Measurements from ENCODE around the gene PSMD13.
A peak's percentile ranks its signal among the peaks of the same experiment; 100 is the strongest.

Gene PSMD13

DNA sequence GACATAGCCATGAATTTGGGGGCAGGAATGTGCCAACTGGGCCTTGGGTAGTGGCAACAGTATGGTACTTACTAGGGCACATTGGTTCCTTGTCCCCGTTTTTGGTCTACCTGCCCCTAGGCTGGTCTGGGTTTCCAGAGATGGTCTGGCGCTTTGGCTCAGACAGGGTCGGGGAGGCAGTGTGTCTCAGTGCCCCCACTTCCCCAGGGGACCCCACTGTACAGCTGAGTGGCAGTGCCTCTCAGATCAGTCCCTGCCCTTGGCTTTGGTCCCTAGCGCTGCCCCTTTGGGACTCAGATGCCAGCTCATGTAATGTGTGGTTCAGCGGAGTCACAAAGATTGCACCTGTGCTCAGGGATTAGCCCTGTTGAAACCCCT, 26.0 kb upstream of the PSMD13 start:
- H3K36me3 ChIP-seq (replicated peaks) = peaks cover 62% of the 10 kb centered on the region
- in situ Hi-C loops (cut with HindIII; ENCODE audit: low pct_ligation_motif_present, low sequenced_read_pairs) = no loop called here
- TF ChIP-seq, protein P1, sequence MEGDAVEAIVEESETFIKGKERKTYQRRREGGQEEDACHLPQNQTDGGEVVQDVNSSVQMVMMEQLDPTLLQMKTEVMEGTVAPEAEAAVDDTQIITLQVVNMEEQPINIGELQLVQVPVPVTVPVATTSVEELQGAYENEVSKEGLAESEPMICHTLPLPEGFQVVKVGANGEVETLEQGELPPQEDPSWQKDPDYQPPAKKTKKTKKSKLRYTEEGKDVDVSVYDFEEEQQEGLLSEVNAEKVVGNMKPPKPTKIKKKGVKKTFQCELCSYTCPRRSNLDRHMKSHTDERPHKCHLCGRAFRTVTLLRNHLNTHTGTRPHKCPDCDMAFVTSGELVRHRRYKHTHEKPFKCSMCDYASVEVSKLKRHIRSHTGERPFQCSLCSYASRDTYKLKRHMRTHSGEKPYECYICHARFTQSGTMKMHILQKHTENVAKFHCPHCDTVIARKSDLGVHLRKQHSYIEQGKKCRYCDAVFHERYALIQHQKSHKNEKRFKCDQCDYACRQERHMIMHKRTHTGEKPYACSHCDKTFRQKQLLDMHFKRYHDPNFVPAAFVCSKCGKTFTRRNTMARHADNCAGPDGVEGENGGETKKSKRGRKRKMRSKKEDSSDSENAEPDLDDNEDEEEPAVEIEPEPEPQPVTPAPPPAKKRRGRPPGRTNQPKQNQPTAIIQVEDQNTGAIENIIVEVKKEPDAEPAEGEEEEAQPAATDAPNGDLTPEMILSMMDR (IDR thresholded peaks at IDR 0.05; ENCODE audit: low read depth, low read length, missing control alignments) = no peak
- no peak overlapping the region for H3K4me3 ChIP-seq (ENCODE audit: low read depth, low read length)
- no peaks in the 10 kb centered on the region for H3K27me3 ChIP-seq (replicated peaks)
- peak overlapping the region; percentile 97 for H3K27ac ChIP-seq
- no peak for DNase-seq

DNA sequence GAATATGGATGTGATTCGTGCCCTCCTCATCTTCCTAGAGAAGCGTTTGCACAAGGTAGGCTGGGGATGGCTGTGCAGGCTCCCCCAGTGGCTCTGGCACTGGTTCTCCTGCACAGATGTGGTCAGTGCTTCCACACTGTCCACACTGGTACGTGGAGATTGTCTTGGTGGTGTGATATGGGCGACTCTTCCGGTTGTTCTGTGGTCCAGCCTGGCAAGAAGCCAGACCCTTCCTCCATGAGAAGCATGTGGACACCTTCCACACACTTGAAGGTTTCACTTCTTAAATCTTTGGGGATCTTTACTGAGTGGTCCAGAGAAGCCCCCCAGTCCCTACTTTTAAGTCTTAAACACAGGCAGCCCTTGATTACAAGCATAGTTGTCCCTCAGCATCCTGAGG, 25.5 kb upstream of the PSMD13 start:
- in situ Hi-C loops (cut with HindIII; ENCODE audit: low pct_ligation_motif_present, low sequenced_read_pairs) = no loop called here
- peaks cover 62% of the 10 kb centered on the region for H3K36me3 ChIP-seq (replicated peaks)
- no peak overlapping the region for H3K27ac ChIP-seq
- no peak overlapping the region for H3K4me3 ChIP-seq (ENCODE audit: low read depth, low read length)
- H3K27me3 ChIP-seq (replicated peaks) = no peaks in the 10 kb centered on the region
- TF ChIP-seq, protein P1 (IDR thresholded peaks at IDR 0.05; ENCODE audit: low read depth, low read length, missing control alignments) = no peak
- no peak for DNase-seq

DNA sequence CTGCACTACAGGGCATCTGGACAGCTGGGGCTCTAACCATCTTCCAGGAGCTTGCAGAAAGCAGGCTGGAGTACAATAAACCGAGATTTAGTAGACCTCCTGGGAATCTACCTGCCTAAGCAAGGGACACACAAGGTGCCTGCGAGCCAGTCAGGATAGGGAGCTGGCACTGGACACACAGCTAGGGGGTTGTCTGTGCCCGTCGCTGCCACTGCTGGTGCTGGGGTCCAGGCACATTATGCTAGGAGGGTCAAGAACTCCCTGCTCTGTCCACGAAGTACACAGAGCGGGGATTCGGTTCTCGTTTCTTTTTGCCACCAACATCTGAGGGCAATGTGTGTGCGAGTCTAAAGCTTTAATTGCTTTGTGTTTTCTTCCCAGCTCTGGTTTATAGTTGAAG, 25.0 kb upstream of the PSMD13 start:
- Histone ChIP-seq H3K4me3 (ENCODE audit: low read depth, low read length) (no peak overlapping the region), H3K27ac (no peak overlapping the region), H3K27me3 (replicated peaks) (no peaks in the 10 kb centered on the region), H3K36me3 (replicated peaks) (peaks cover 62% of the 10 kb centered on the region)
- TF ChIP-seq, protein P1 (IDR thresholded peaks at IDR 0.05; ENCODE audit: low read depth, low read length, missing control alignments) = no peak
- no peak for DNase-seq
- in situ Hi-C loops (cut with HindIII; ENCODE audit: low pct_ligation_motif_present, low sequenced_read_pairs) = no loop called here

DNA sequence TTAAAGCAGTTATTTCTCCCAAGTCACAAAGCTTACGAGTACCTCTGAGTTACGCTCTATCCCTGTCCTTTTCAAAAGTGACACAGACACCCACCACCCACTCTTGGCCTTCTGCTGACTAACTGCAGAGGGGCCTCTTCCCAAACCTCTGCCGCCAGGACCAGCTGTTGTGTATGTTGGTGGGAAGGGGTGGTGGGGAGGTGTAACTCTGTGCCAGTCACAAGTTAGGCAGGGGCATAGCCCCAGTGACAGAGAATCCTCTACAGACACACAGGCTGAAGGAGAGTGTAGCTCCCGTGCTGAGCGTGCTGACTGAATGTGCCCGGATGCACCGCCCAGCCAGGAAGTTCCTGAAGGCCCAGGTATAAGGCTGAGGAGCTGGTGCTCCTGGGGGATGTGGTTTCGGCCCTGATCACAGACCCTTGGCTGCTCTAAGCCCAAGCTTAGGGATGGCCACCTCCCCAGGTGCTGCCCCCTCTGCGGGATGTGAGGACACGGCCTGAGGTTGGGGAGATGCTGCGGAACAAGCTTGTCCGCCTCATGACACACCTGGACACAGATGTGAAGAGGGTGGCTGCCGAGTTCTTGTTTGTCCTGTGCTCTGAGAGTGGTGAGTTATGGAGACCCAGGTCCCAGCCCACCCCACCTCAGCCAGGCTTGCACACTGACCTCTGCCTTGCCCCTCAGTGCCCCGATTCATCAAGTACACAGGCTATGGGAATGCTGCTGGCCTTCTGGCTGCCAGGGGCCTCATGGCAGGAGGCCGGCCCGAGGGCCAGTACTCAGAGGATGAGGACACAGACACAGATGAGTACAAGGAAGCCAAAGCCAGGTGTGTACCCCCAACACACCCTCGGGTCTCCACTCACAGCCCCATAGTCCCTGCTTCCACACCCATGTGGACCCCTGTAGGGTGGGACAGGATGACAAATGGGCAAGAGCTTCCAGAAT, 24.4 kb upstream of the PSMD13 start:
- Histone ChIP-seq H3K27me3 (replicated peaks) (no peaks in the 10 kb centered on the region), H3K4me3 (ENCODE audit: low read depth, low read length) (no peak overlapping the region), H3K27ac (no peak overlapping the region), H3K36me3 (replicated peaks) (peaks cover 62% of the 10 kb centered on the region)
- in situ Hi-C loops (cut with HindIII; ENCODE audit: low pct_ligation_motif_present, low sequenced_read_pairs) = no loop called here
- TF ChIP-seq, protein P1 (IDR thresholded peaks at IDR 0.05; ENCODE audit: low read depth, low read length, missing control alignments) = no peak
- no peak for DNase-seq

DNA sequence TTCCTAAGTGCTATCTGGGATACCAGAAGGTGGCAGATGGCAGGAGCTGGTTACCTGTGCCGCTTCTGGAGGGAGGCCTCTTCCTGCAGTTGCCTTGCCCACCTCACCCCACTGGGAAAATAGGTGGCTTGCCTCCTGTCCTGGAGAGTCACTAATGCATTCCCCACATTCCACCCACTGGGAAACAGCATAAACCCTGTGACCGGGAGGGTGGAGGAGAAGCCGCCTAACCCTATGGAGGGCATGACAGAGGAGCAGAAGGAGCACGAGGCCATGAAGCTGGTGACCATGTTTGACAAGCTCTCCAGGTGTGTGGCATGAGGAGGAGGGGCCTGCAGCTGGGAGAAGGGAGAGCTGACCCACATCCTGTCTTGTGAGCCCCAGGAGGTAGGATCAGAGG, 23.7 kb upstream of the PSMD13 start:
- DNase-seq = no peak
- H3K36me3 ChIP-seq (replicated peaks) = peaks cover 62% of the 10 kb centered on the region
- no peak overlapping the region for H3K27ac ChIP-seq
- TF ChIP-seq, protein P1 (IDR thresholded peaks at IDR 0.05; ENCODE audit: low read depth, low read length, missing control alignments) = no peak
- H3K27me3 ChIP-seq (replicated peaks) = no peaks in the 10 kb centered on the region
- H3K4me3 ChIP-seq (ENCODE audit: low read depth, low read length) = no peak overlapping the region
- in situ Hi-C loops (cut with HindIII; ENCODE audit: low pct_ligation_motif_present, low sequenced_read_pairs) = no loop called here

Measured in brain microvascular endothelial cell (primary cell).